Measurements from ENCODE around the gene PGM2. TPM values are rescaled to one million over a fixed set of nuclear protein-coding genes. Genes with fewer than 3 reads are reported as not detected.

Gene PGM2
- polyA plus RNA-seq, 1 donor (not counting 4 experiments of a cell fraction or from before 2014, with no cell fraction given): 45.0 TPM

DNA sequence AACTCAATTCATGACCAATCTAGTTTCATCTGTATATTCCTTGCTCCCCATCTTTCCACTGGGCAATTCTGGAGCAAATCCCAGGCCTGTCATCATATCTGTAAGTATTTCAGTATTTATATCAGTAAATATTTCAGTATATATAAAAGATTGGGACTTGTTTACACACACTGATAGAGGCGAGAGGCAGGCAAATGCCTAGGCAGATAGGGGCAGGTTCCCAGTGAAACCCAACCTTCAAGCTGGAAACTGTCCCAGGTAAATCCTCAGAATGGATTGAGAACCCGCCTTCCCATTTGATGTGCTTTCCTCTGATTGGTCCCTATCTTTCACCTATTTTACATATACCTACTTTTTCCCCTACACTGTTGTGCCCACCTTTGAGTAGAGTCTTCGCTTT is 40.6 kb downstream of the PGM2 start:
- no peaks in the 10 kb centered on the region for H4K20me1 ChIP-seq (ENCODE audit: control insufficient read depth, extremely low read depth, insufficient read depth, low read length)
- H2AFZ ChIP-seq (ENCODE audit: control insufficient read depth, low read length): no peak overlapping the region
- H3K27ac ChIP-seq (ENCODE audit: control insufficient read depth, insufficient read depth, low read length): no peak overlapping the region
- no peak overlapping the region for H3K4me2 ChIP-seq (ENCODE audit: control insufficient read depth, extremely low read depth, insufficient read depth, low read depth, low read length)
- H3K79me2 ChIP-seq (ENCODE audit: control insufficient read depth, insufficient read depth, low read length): no peaks in the 10 kb centered on the region
- no peak overlapping the region for H3K4me3 ChIP-seq (ENCODE audit: control insufficient read depth in 2 of 3, extremely low read depth in 1 of 3, insufficient read depth in 2 of 3, low read depth in 1 of 3, low read length in 3 of 3)
- no peaks in the 10 kb centered on the region for H3K27me3 ChIP-seq (ENCODE audit: control insufficient read depth, extremely low read depth, insufficient read depth, low read length)
- H3K9me3 ChIP-seq (ENCODE audit: control insufficient read depth, low read depth, low read length): no peaks in the 10 kb centered on the region
- TF ChIP-seq EZH2 (IDR thresholded peaks at IDR 0.05; ENCODE audit: low read length): no peak
- TF ChIP-seq CTCF (optimal IDR thresholded peaks at IDR 0.05 in 1 of 3, IDR thresholded peaks at IDR 0.05 in 1 of 3, conservative IDR thresholded peaks at IDR 0.05 in 1 of 3; ENCODE audit: extremely low read depth in 1 of 3, insufficient read depth in 2 of 3, low read length in 3 of 3): no peak
- peaks cover 0 to 1% of the 10 kb centered on the region in 2 experiments for H3K36me3 ChIP-seq (ENCODE audit: control insufficient read depth in 2 of 2, extremely low read depth in 1 of 2, insufficient read depth in 2 of 2, low read length in 2 of 2)
- H3K9ac ChIP-seq (ENCODE audit: control insufficient read depth, extremely low read depth, insufficient read depth, low read length): no peak overlapping the region
- no peak for DNase-seq (ENCODE audit: low read depth, low spot score)
- no peaks in the 10 kb centered on the region for H3K4me1 ChIP-seq (ENCODE audit: control insufficient read depth, extremely low read depth, insufficient read depth, low read length)
- no peaks in the 10 kb centered on the region for H3K9me1 ChIP-seq (ENCODE audit: control insufficient read depth, extremely low read depth, insufficient read depth, low read length)
- dilution Hi-C loops (cut with MboI; ENCODE audit: extremely low pct_ligation_motif_present, low sequenced_read_pairs): no loop called here
- FAIRE-seq: no peak

GRCh38 chr4:37868238-37868637 is 41.8 kb downstream of the PGM2 start:
- Histone ChIP-seq H3K79me2 (ENCODE audit: control insufficient read depth, insufficient read depth, low read length) (no peaks in the 10 kb centered on the region), H3K27ac (ENCODE audit: control insufficient read depth, insufficient read depth, low read length) (no peak overlapping the region), H3K4me1 (ENCODE audit: control insufficient read depth, extremely low read depth, insufficient read depth, low read length) (peaks cover 1% of the 10 kb centered on the region), H2AFZ (ENCODE audit: control insufficient read depth, low read length) (no peak overlapping the region), H3K27me3 (ENCODE audit: control insufficient read depth, extremely low read depth, insufficient read depth, low read length) (no peaks in the 10 kb centered on the region), H4K20me1 (ENCODE audit: control insufficient read depth, extremely low read depth, insufficient read depth, low read length) (no peaks in the 10 kb centered on the region), H3K36me3 (ENCODE audit: control insufficient read depth in 2 of 2, extremely low read depth in 1 of 2, insufficient read depth in 2 of 2, low read length in 2 of 2) (peaks cover 0 to 1% of the 10 kb centered on the region in 2 experiments), H3K9me3 (ENCODE audit: control insufficient read depth, low read depth, low read length) (no peaks in the 10 kb centered on the region), H3K4me2 (ENCODE audit: control insufficient read depth, extremely low read depth, insufficient read depth, low read depth, low read length) (no peak overlapping the region), H3K9ac (ENCODE audit: control insufficient read depth, extremely low read depth, insufficient read depth, low read length) (no peak overlapping the region), H3K4me3 (ENCODE audit: control insufficient read depth in 2 of 3, extremely low read depth in 1 of 3, insufficient read depth in 2 of 3, low read depth in 1 of 3, low read length in 3 of 3) (no peak overlapping the region), H3K9me1 (ENCODE audit: control insufficient read depth, extremely low read depth, insufficient read depth, low read length) (no peaks in the 10 kb centered on the region)
- FAIRE-seq (no peak), DNase-seq (ENCODE audit: low read depth, low spot score) (no peak)
- TF ChIP-seq CTCF (optimal IDR thresholded peaks at IDR 0.05 in 1 of 3, IDR thresholded peaks at IDR 0.05 in 1 of 3, conservative IDR thresholded peaks at IDR 0.05 in 1 of 3; ENCODE audit: extremely low read depth in 1 of 3, insufficient read depth in 2 of 3, low read length in 3 of 3): no peak
- no peak for TF ChIP-seq EZH2 (IDR thresholded peaks at IDR 0.05; ENCODE audit: low read length)
- dilution Hi-C loops (cut with MboI; ENCODE audit: extremely low pct_ligation_motif_present, low sequenced_read_pairs): no loop called here
